Measurements from ENCODE around the gene AKAP13. TPM values are rescaled to one million over a fixed set of nuclear protein-coding genes. Genes with fewer than 3 reads are reported as not detected.

Gene AKAP13
- polyA plus RNA-seq, 3 donors, result 47.9 to 99.7 (median 92.6) TPM

- Mint-ChIP-seq H3K36me3 (peaks cover 0 to 4% of the 10 kb centered on the region in 2 donors), H3K4me3 (no peak overlapping the region), H3K27me3 (ENCODE audit: low read depth in 3 of 3) (peaks cover 0 to 4% (median 0%) of the 10 kb centered on the region in 3 donors), H3K9me3 (peaks cover 0 to 2% (median 0%) of the 10 kb centered on the region in 7 donors), H3K4me1 (peaks cover 26% of the 10 kb centered on the region), H3K27ac (no peak overlapping the region)
- no peak for TF ChIP-seq CTCF (IDR thresholded peaks at IDR 0.05)
- peaks cover 4% of the 10 kb centered on the region for H4K20me1 ChIP-seq (ENCODE audit: insufficient read depth, low read length)
- no peak for DNase-seq
- H3K4me3 ChIP-seq (replicated peaks in 1 of 3; ENCODE audit: low read depth in 2 of 3, low read length in 3 of 3), result no peak overlapping the region
- no peaks in the 10 kb centered on the region for H3K27me3 ChIP-seq (ENCODE audit: control insufficient read depth in 2 of 2, insufficient read depth in 2 of 2, low read length in 2 of 2)
- peaks cover 16 to 21% of the 10 kb centered on the region in 2 donors for H3K4me1 ChIP-seq (ENCODE audit: control insufficient read depth in 1 of 2, insufficient read depth in 2 of 2, low read length in 2 of 2)
- H3K36me3 ChIP-seq (replicated peaks in 1 of 2; ENCODE audit: control insufficient read depth in 1 of 2, insufficient read depth in 2 of 2, low read length in 2 of 2), result no peaks in the 10 kb centered on the region
- no peak overlapping the region for H3K4me2 ChIP-seq (replicated peaks; ENCODE audit: extremely low read depth, low read length, poor library complexity, severe bottlenecking)
- H2AFZ ChIP-seq (ENCODE audit: insufficient read depth, low read depth, low read length, poor library complexity, severe bottlenecking), result no peak overlapping the region
- H3K9me3 ChIP-seq (replicated peaks in 1 of 2; ENCODE audit: control insufficient read depth in 1 of 2, insufficient read depth in 1 of 2, low read length in 2 of 2), result no peaks in the 10 kb centered on the region
- peaks cover 30% of the 10 kb centered on the region for H3K79me2 ChIP-seq (ENCODE audit: insufficient read depth, low read length)
- H3K27ac ChIP-seq (ENCODE audit: low read depth in 1 of 2, low read length in 2 of 2), result no peak overlapping the region
- WGBS (ENCODE audit: insufficient coverage), result 82% methylated on average over 2 of the region's 2 CpGs
- intact Hi-C loops (cut with micrococcal nuclease), result loop anchor here in 1 of 2 donors (10.0 kb wide), 1 partner anchor 207 kb away; no protein-coding TSS in a partner anchor
- no peak overlapping the region for H3K9ac ChIP-seq (ENCODE audit: insufficient read depth, low read length, poor library complexity, severe bottlenecking)
These were observed 121.2 kb downstream of the AKAP13 start for GRCh38 chr15:85501574-85501973.

- peaks cover 0 to 2% (median 0%) of the 10 kb centered on the region in 3 donors for H3K27me3 Mint-ChIP-seq (ENCODE audit: low read depth in 3 of 3)
- Histone ChIP-seq H3K27me3 (ENCODE audit: control insufficient read depth in 2 of 2, insufficient read depth in 2 of 2, low read length in 2 of 2) (no peaks in the 10 kb centered on the region), H4K20me1 (ENCODE audit: insufficient read depth, low read length) (no peaks in the 10 kb centered on the region), H3K36me3 (replicated peaks in 1 of 2; ENCODE audit: control insufficient read depth in 1 of 2, insufficient read depth in 2 of 2, low read length in 2 of 2) (no peaks in the 10 kb centered on the region), H3K9me3 (replicated peaks in 1 of 2; ENCODE audit: control insufficient read depth in 1 of 2, insufficient read depth in 1 of 2, low read length in 2 of 2) (no peaks in the 10 kb centered on the region), H3K27ac (ENCODE audit: low read depth in 1 of 2, low read length in 2 of 2) (no peak overlapping the region), H3K4me1 (ENCODE audit: control insufficient read depth in 1 of 2, insufficient read depth in 2 of 2, low read length in 2 of 2) (peaks cover 19 to 26% of the 10 kb centered on the region in 2 donors), H3K4me3 (replicated peaks in 1 of 3; ENCODE audit: low read depth in 2 of 3, low read length in 3 of 3) (no peak overlapping the region), H3K4me2 (replicated peaks; ENCODE audit: extremely low read depth, low read length, poor library complexity, severe bottlenecking) (no peak overlapping the region), H3K9ac (ENCODE audit: insufficient read depth, low read length, poor library complexity, severe bottlenecking) (no peak overlapping the region), H2AFZ (ENCODE audit: insufficient read depth, low read depth, low read length, poor library complexity, severe bottlenecking) (no peak overlapping the region), H3K79me2 (ENCODE audit: insufficient read depth, low read length) (peaks cover 24% of the 10 kb centered on the region)
- H3K27ac Mint-ChIP-seq, result no peak overlapping the region
- no peak for TF ChIP-seq CTCF (IDR thresholded peaks at IDR 0.05)
- peaks cover 0 to 2% (median 0%) of the 10 kb centered on the region in 7 donors for H3K9me3 Mint-ChIP-seq
- H3K4me3 Mint-ChIP-seq, result no peak overlapping the region
- H3K4me1 Mint-ChIP-seq, result peaks cover 36% of the 10 kb centered on the region
- H3K36me3 Mint-ChIP-seq, result peaks cover 0 to 7% of the 10 kb centered on the region in 2 donors
- intact Hi-C loops (cut with micrococcal nuclease), result loop anchor here in 1 of 2 donors (10.0 kb wide), 1 partner anchor 208 kb away; no protein-coding TSS in a partner anchor
- DNase-seq, result no peak
- 90% methylated on average over 2 of the region's 4 CpGs for WGBS (ENCODE audit: insufficient coverage)
These were observed 122.9 kb downstream of the AKAP13 start for GRCh38 chr15:85503151-85503799.
